SK-N-SH (cell line): ENCODE data around the gene XRN2.

Experiments
- CHD2 ChIP-seq: fragments of 150-350 bp; IDR thresholded peaks from 2 replicates; pipeline ENCODE4 v1.6.1; 2018; ENCODE audit warnings: low read length; ENCODE audit not compliant: partially characterized antibody
- GABPA ChIP-seq: IDR thresholded peaks from 2 replicates; pipeline ENCODE4 v1.4.0; 2012; ENCODE audit warnings: low read depth, mild to moderate bottlenecking
- TEAD4 ChIP-seq: IDR thresholded peaks from 2 replicates; pipeline ENCODE4 v1.4.0; 2012; ENCODE audit warnings: mild to moderate bottlenecking, borderline replicate concordance; ENCODE audit not compliant: insufficient read depth

DNA sequence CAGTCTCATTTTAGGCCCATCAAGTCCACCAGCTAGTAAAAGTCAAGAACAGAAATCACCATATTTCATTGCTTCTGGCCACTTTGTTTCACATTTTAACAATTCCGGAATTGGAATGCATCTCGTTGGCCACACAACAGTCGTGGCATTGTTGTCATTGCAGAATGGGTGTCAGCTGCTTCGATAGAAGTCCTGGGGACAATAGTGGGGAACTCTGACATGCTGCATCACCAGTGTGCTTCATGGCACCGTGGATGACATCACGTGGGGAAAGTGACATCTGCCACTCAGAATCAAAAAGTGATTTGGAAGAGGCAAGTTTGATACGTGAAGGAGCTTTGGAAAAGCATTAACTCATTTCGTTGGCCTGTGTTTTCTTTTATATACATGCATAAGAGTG is 43.8 kb upstream of the XRN2 start:
- TF ChIP-seq GABPA (no peak), CHD2 (no peak), TEAD4 (no peak)
